SK-N-SH (cell line): ENCODE data around the gene ENTPD8. TPM values are rescaled to one million over a fixed set of nuclear protein-coding genes. Genes with fewer than 3 reads are reported as not detected.

Experiments
- CTCF ChIA-PET: fragments of 300-600, 350-600 bp; formaldehyde crosslinking; extraction: SDS; loops from one replicate; lab custom pipeline; 2021; lab: Yijun Ruan, JAX
- POLR2A ChIA-PET: fragments of 350-600 bp; sonication (Branson Sonifier 250); formaldehyde crosslinking; extraction: SDS; loops from one replicate; lab custom pipeline; 2020; ENCODE audit warnings: antibody characterized with exemption, inconsistent platforms; lab: Yijun Ruan, JAX
- DNase-seq: peaks from one replicate; pipeline ENCODE4 v3.0.0; 2012
- H2AFZ ChIP-seq: fragments of 200-600 bp; sonication (generic); 2 replicates; pipeline ENCODE4 v1.8.1; 2016; ENCODE audit warnings: antibody characterized with exemption, mild to moderate bottlenecking, low read depth
- H3F3A ChIP-seq: fragments of 200-600 bp; sonication (generic); replicated peaks from 2 replicates; pipeline ENCODE3; 2016; ENCODE audit warnings: antibody characterized with exemption, mild to moderate bottlenecking; ENCODE audit not compliant: insufficient read depth
- H3K27ac ChIP-seq, 2 experiments: fragments of 200-500 bp in 1 of 2; fragments of 200-600 bp in 1 of 2; sonication (Bioruptor generic) in 1 of 2; sonication (generic), shearing (Covaris generic) in 1 of 2; 2 replicates each; pipeline versions ENCODE4 v1.5.1 to v1.6.1; 2014 to 2016; ENCODE audit warnings: low read depth in 2 of 2, inconsistent platforms in 1 of 2, low read length in 1 of 2, mild to moderate bottlenecking in 1 of 2, mixed read lengths in 1 of 2
- H3K27me3 ChIP-seq: fragments of 200-600 bp; sonication (generic), shearing (Covaris generic); 2 replicates; pipeline ENCODE4 v1.6.1; 2016; ENCODE audit warnings: mixed run types; ENCODE audit not compliant: insufficient read depth
- H3K36me3 ChIP-seq, 2 experiments: fragments of 200-500 bp in 1 of 2; fragments of 200-600 bp in 1 of 2; sonication (Bioruptor generic) in 1 of 2; sonication (generic) in 1 of 2; replicated peaks in 1 of 2; 2 replicates each; pipeline versions ENCODE3 to v1.5.1; 2014 to 2016; ENCODE audit warnings: low read length in 1 of 2, mild to moderate bottlenecking in 1 of 2; ENCODE audit not compliant: insufficient read depth in 2 of 2, control insufficient read depth in 1 of 2
- H3K4me1 ChIP-seq, 2 experiments: fragments of 200-500 bp in 1 of 2; fragments of 200-600 bp in 1 of 2; sonication (Bioruptor generic) in 1 of 2; sonication (generic), shearing (Covaris generic) in 1 of 2; 2 replicates each; pipeline versions ENCODE4 v1.5.1 to v1.6.1; 2014 to 2016; ENCODE audit warnings: low read depth in 1 of 2, low read length in 1 of 2, mixed run types in 1 of 2; ENCODE audit not compliant: insufficient read depth in 2 of 2, control insufficient read depth in 1 of 2
- H3K4me2 ChIP-seq: fragments of 200-600 bp; sonication (generic), shearing (Covaris generic); 2 replicates; pipeline ENCODE4 v1.6.1; 2017; ENCODE audit warnings: mixed run types
- H3K4me3 ChIP-seq, 2 experiments: fragments of 200-500 bp in 1 of 2; fragments of 200-600 bp in 1 of 2; sonication (Bioruptor generic) in 1 of 2; sonication (generic), shearing (Covaris generic) in 1 of 2; 2 replicates each; pipeline versions ENCODE4 v1.5.1 to v1.8.1; 2014 to 2016; ENCODE audit warnings: low read depth in 2 of 2, inconsistent platforms in 1 of 2, low read length in 1 of 2, mild to moderate bottlenecking in 1 of 2, mixed read lengths in 1 of 2, moderate library complexity in 1 of 2
- H3K79me2 ChIP-seq: fragments of 200-600 bp; sonication (generic); 2 replicates; pipeline ENCODE4 v1.8.1; 2017; ENCODE audit warnings: mild to moderate bottlenecking; ENCODE audit not compliant: insufficient read depth
- H3K9ac ChIP-seq: fragments of 200-600 bp; sonication (generic); 2 replicates; pipeline ENCODE4 v1.6.1; 2017; ENCODE audit warnings: mixed run types
- H3K9me2 ChIP-seq: fragments of 200-600 bp; sonication (generic); 2 replicates; pipeline ENCODE4 v1.6.1; 2017; ENCODE audit warnings: mixed run types
- H3K9me3 ChIP-seq: fragments of 200-600 bp; sonication (generic); 2 replicates; pipeline ENCODE4 v1.6.1; 2017; ENCODE audit warnings: mixed run types, mild to moderate bottlenecking, moderate library complexity
- H4K20me1 ChIP-seq: fragments of 200-600 bp; sonication (generic); 2 replicates; pipeline ENCODE4 v1.6.1; 2017; ENCODE audit warnings: mild to moderate bottlenecking, mixed run types; ENCODE audit not compliant: insufficient read depth
- CHD2 ChIP-seq: fragments of 150-350 bp; IDR thresholded peaks from 2 replicates; pipeline ENCODE4 v1.6.1; 2018; ENCODE audit warnings: low read length; ENCODE audit not compliant: partially characterized antibody
- EP300 ChIP-seq, 2 experiments: IDR thresholded peaks; 2 replicates each; pipeline versions ENCODE4 v1.4.0 to v1.6.1; 2012; ENCODE audit warnings: borderline replicate concordance in 1 of 2, low read depth in 1 of 2, low read length in 1 of 2
- GATA2 ChIP-seq: sonication (generic); formaldehyde crosslinking; IDR thresholded peaks from 2 replicates; pipeline ENCODE4 v1.5.0; 2020; ENCODE audit warnings: mild to moderate bottlenecking, missing genetic modification reagents
- JUND ChIP-seq: IDR thresholded peaks from 2 replicates; pipeline ENCODE4 v1.4.0; 2012
- MEF2A ChIP-seq: IDR thresholded peaks from 2 replicates; pipeline ENCODE4 v1.4.0; 2012; ENCODE audit warnings: low read depth, borderline replicate concordance
- NFIC ChIP-seq: IDR thresholded peaks from 2 replicates; pipeline ENCODE4 v1.4.0; 2012; ENCODE audit warnings: borderline replicate concordance
- NRF1 ChIP-seq: IDR thresholded peaks from 2 replicates; pipeline ENCODE4 v1.6.1; 2012; ENCODE audit warnings: low read depth, mild to moderate bottlenecking, low read length
- RAD21 ChIP-seq: IDR thresholded peaks from 2 replicates; pipeline ENCODE4 v1.6.1; 2012; ENCODE audit warnings: mild to moderate bottlenecking, low read length
- RFX5 ChIP-seq: IDR thresholded peaks from 2 replicates; pipeline ENCODE4 v1.6.1; 2012; ENCODE audit warnings: mild to moderate bottlenecking, improper control_type of control experiment, low read length
- TCF12 ChIP-seq: IDR thresholded peaks from 2 replicates; pipeline ENCODE4 v1.4.0; 2012
- WGBS: methylation state at CpG from one replicate; pipeline ENCODE4 v1.1.6; 2017; ENCODE audit warnings: low lambda C conversion rate; 5-methylcytosine and 5-hydroxymethylcytosine counted together
- polyA plus RNA-seq, 3 experiments: library from polyadenylated mRNA; depleted of rRNA; stranded (reverse); fragments of >200 nt; gene quantifications; 2 replicates each; pipeline ENCODE4 v1.2.3, GENCODE V29; 2012
- TF ChIP-seq, protein P1 (sequence below): fragments of 150-350 bp; IDR thresholded peaks from 2 replicates; pipeline ENCODE4 v1.6.1; 2016; ENCODE audit warnings: mild to moderate bottlenecking, low read depth, low read length
- TF ChIP-seq, protein P2 (sequence below): fragments of 200-600 bp; sonication (generic); IDR thresholded peaks from 2 replicates; pipeline ENCODE4 v1.6.1; 2017; ENCODE audit warnings: antibody characterized with exemption, mild to moderate bottlenecking, moderate library complexity
- TF ChIP-seq, protein P3 (sequence below): IDR thresholded peaks from 2 replicates; pipeline ENCODE4 v1.4.0; 2012; ENCODE audit warnings: low read depth, borderline replicate concordance
- TF ChIP-seq, protein P4 (sequence below): fragments of 150-350 bp; IDR thresholded peaks from 2 replicates; pipeline ENCODE4 v1.6.1; 2017; ENCODE audit warnings: antibody characterized with exemption, low read length, low read depth, borderline replicate concordance
- TF ChIP-seq, protein P5 (sequence below): IDR thresholded peaks from 2 replicates; pipeline ENCODE4 v1.4.0; 2012; ENCODE audit warnings: low read depth, borderline replicate concordance

The ENTPD8 gene
- polyA plus RNA-seq, 1 of the 3 experiments (the other 2 are of a cell fraction): 0.30 TPM

DNA sequence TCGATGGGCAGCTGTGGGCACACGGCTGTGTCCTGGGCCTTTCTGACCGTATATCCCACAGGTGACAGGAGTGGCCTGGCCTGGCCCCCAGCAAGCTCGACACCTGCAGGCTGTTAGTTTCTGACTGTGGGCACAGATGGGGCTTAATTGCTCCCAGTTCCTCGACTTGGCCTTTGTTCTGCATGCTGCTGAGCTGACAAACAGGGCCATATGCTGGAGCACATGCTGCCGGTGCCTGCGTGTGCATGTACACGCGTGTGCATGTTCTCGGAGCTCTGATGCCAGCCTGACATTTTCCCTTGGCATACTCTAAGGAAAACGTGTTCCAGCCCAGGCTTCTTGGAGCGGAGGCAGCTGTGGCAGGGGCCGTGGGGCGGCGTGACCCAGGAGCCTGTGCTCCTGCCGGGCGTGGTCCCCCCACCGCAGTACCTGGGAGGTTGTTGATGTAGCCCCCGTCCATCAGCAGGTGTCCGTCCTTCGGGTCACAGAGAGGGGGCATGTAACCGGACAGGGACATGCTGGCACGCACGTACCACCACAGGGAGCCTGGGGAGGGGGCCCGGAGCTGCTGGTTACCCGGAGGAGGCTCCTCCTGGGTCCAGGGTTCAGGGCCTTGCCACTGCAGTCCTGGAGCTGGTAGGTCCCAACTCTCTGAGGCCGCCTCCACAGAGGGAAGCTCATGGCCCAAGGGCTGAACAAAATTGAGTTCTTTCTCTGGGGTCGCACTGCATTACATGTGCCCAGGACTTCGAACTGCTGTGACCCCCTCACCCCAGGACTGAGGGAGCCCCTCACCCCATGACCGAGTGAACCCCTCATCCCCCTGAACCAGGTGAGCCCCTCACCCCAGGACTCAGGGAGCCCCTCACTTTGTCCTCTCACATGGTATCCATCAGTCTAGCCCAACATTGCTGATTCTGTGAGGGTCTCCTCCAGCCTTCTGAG lies 22.1 kb upstream of the ENTPD8 start:
- CTCF ChIA-PET: interaction anchor here (1.4 kb wide), 1 partner anchor 41 kb away, joined by 3 read pairs; the partner anchor contains the start of gene EXD3
- Histone ChIP-seq H3K4me2 (no peak overlapping the region), H3K36me3 (no peaks in the 10 kb centered on the region), H3K27me3 (no peaks in the 10 kb centered on the region), H2AFZ (no peak overlapping the region), H3K9ac (no peak overlapping the region), H3K27ac (no peak overlapping the region), H3K4me3 (no peak overlapping the region), H3K9me2 (no peaks in the 10 kb centered on the region), H3K9me3 (no peaks in the 10 kb centered on the region), H3K4me1 (peaks cover 4 to 7% of the 10 kb centered on the region in 2 experiments; a peak in 2 of 4 replicates), H3F3A (no peaks in the 10 kb centered on the region), H4K20me1 (no peaks in the 10 kb centered on the region; the same call in 1 of the 2 replicates), H3K79me2 (peaks cover 4% of the 10 kb centered on the region; the same call in 1 of the 2 replicates)
- TF ChIP-seq TCF12: no peak
- TF ChIP-seq NRF1: no peak
- TF ChIP-seq RFX5: no peak
- TF ChIP-seq, protein P1, sequence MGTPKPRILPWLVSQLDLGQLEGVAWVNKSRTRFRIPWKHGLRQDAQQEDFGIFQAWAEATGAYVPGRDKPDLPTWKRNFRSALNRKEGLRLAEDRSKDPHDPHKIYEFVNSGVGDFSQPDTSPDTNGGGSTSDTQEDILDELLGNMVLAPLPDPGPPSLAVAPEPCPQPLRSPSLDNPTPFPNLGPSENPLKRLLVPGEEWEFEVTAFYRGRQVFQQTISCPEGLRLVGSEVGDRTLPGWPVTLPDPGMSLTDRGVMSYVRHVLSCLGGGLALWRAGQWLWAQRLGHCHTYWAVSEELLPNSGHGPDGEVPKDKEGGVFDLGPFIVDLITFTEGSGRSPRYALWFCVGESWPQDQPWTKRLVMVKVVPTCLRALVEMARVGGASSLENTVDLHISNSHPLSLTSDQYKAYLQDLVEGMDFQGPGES: no peak
- no peak for TF ChIP-seq CHD2
- TF ChIP-seq, protein P2, sequence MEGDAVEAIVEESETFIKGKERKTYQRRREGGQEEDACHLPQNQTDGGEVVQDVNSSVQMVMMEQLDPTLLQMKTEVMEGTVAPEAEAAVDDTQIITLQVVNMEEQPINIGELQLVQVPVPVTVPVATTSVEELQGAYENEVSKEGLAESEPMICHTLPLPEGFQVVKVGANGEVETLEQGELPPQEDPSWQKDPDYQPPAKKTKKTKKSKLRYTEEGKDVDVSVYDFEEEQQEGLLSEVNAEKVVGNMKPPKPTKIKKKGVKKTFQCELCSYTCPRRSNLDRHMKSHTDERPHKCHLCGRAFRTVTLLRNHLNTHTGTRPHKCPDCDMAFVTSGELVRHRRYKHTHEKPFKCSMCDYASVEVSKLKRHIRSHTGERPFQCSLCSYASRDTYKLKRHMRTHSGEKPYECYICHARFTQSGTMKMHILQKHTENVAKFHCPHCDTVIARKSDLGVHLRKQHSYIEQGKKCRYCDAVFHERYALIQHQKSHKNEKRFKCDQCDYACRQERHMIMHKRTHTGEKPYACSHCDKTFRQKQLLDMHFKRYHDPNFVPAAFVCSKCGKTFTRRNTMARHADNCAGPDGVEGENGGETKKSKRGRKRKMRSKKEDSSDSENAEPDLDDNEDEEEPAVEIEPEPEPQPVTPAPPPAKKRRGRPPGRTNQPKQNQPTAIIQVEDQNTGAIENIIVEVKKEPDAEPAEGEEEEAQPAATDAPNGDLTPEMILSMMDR: no peak
- TF ChIP-seq RAD21: no peak
- TF ChIP-seq JUND: no peak
- TF ChIP-seq, protein P3, sequence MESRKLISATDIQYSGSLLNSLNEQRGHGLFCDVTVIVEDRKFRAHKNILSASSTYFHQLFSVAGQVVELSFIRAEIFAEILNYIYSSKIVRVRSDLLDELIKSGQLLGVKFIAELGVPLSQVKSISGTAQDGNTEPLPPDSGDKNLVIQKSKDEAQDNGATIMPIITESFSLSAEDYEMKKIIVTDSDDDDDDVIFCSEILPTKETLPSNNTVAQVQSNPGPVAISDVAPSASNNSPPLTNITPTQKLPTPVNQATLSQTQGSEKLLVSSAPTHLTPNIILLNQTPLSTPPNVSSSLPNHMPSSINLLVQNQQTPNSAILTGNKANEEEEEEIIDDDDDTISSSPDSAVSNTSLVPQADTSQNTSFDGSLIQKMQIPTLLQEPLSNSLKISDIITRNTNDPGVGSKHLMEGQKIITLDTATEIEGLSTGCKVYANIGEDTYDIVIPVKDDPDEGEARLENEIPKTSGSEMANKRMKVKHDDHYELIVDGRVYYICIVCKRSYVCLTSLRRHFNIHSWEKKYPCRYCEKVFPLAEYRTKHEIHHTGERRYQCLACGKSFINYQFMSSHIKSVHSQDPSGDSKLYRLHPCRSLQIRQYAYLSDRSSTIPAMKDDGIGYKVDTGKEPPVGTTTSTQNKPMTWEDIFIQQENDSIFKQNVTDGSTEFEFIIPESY: no peak
- TF ChIP-seq MEF2A: no peak
- TF ChIP-seq GATA2 (CRISPR knock-in tag): no peak
- no peak for TF ChIP-seq NFIC
- TF ChIP-seq, protein P4, sequence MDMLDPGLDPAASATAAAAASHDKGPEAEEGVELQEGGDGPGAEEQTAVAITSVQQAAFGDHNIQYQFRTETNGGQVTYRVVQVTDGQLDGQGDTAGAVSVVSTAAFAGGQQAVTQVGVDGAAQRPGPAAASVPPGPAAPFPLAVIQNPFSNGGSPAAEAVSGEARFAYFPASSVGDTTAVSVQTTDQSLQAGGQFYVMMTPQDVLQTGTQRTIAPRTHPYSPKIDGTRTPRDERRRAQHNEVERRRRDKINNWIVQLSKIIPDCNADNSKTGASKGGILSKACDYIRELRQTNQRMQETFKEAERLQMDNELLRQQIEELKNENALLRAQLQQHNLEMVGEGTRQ: no peak
- no peak for TF ChIP-seq EP300 (IDR thresholded peaks at IDR 0.05; ENCODE audit: borderline replicate concordance in 1 of 2, low read depth in 1 of 2, low read length in 1 of 2)
- TF ChIP-seq, protein P5, sequence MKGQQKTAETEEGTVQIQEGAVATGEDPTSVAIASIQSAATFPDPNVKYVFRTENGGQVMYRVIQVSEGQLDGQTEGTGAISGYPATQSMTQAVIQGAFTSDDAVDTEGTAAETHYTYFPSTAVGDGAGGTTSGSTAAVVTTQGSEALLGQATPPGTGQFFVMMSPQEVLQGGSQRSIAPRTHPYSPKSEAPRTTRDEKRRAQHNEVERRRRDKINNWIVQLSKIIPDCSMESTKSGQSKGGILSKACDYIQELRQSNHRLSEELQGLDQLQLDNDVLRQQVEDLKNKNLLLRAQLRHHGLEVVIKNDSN: no peak
- POLR2A ChIA-PET: no interaction called here
- no peak for DNase-seq
- 83% methylated on average over 26 of the region's 30 CpGs for WGBS
